GM12874 (cell line): ENCODE results near the gene LSM10.

Source experiments
- CTCF ChIP-seq: IDR thresholded peaks from 2 replicates; pipeline ENCODE4 v1.5.1; 2011; ENCODE audit warnings: low read depth, mild to moderate bottlenecking, control low read depth, low read length, moderate library complexity; ENCODE audit not compliant: insufficient read depth

The LSM10 gene

GRCh38 chr1:36420409-36420808 lies 22.7 kb upstream of the LSM10 start:
- TF ChIP-seq CTCF = no peak

GRCh38 chr1:36419569-36419968 lies 21.9 kb upstream of the LSM10 start:
- no peak for TF ChIP-seq CTCF

- no peak for TF ChIP-seq CTCF
These were observed 21.4 kb upstream of the LSM10 start for GRCh38 chr1:36419140-36419539.

GRCh38 chr1:36417931-36418330 lies 20.2 kb upstream of the LSM10 start:
- TF ChIP-seq CTCF = no peak

GRCh38 chr1:36415661-36416326 lies 18.1 kb upstream of the LSM10 start:
- TF ChIP-seq CTCF = no peak

GRCh38 chr1:36414384-36414783 lies 16.7 kb upstream of the LSM10 start:
- TF ChIP-seq CTCF = no peak

- no peak for TF ChIP-seq CTCF
These were observed 14.3 kb upstream of the LSM10 start for GRCh38 chr1:36411674-36412648.
